GM12878 (cell line): ENCODE results near the gene VASH2. TPM values are rescaled to one million over a fixed set of nuclear protein-coding genes. Genes with fewer than 3 reads are reported as not detected.
A peak's percentile ranks its signal among the peaks of the same experiment; 100 is the strongest.

Source experiments
- ASH2L ChIP-seq: fragments of 300-600, 200-600 bp; sonication (generic); IDR thresholded peaks from 2 replicates; pipeline ENCODE4 v1.6.1; 2017; ENCODE audit warnings: low read depth, mild to moderate bottlenecking, borderline replicate concordance
- GABPA ChIP-seq: IDR thresholded peaks from 2 replicates; pipeline ENCODE4 v1.6.1; 2014; ENCODE audit warnings: antibody characterized with exemption, low read depth, mild to moderate bottlenecking, inconsistent platforms
- HDAC6 ChIP-seq: fragments of 200-600 bp; sonication (generic); IDR thresholded peaks from one replicate; pipeline ENCODE4 v1.8.0; 2017; ENCODE audit warnings: antibody characterized with exemption; ENCODE audit not compliant: unreplicated experiment
- IKZF2 ChIP-seq, 2 experiments: fragments of 450-650 bp; IDR thresholded peaks; 2 replicates each; pipeline ENCODE4 v1.6.1; 2017; ENCODE audit warnings: mild to moderate bottlenecking in 2 of 2, moderate library complexity in 2 of 2
- MEF2A ChIP-seq: IDR thresholded peaks from 2 replicates; pipeline ENCODE4 v1.6.1; 2011; ENCODE audit warnings: low read depth, mild to moderate bottlenecking, low read length, moderate library complexity; ENCODE audit not compliant: insufficient read depth
- MTA3 ChIP-seq: IDR thresholded peaks from 2 replicates; pipeline ENCODE4 v1.6.1; 2012; ENCODE audit warnings: low read length, inconsistent platforms, borderline replicate concordance
- NBN ChIP-seq: fragments of 450-650 bp; IDR thresholded peaks from 2 replicates; pipeline ENCODE4 v1.6.1; 2016
- NFIC ChIP-seq: IDR thresholded peaks from 2 replicates; pipeline ENCODE4 v1.6.1; 2012; ENCODE audit warnings: low read depth, mild to moderate bottlenecking, inconsistent platforms, low read length, moderate library complexity
- NFXL1 ChIP-seq: fragments of 450-650 bp; IDR thresholded peaks from 2 replicates; pipeline ENCODE4 v1.6.1; 2017; ENCODE audit warnings: antibody characterized with exemption, mild to moderate bottlenecking, borderline replicate concordance
- SMC3 ChIP-seq: IDR thresholded peaks from 2 replicates; pipeline ENCODE4 v1.6.1; 2011; ENCODE audit warnings: low read length, improper control_type of control experiment, borderline replicate concordance
- SREBF1 ChIP-seq: IDR thresholded peaks from 2 replicates; pipeline ENCODE4 v1.6.1; 2012; ENCODE audit warnings: mild to moderate bottlenecking, low read length
- ZNF274 ChIP-seq: IDR thresholded peaks from one replicate; pipeline ENCODE4 v1.8.0; 2011; ENCODE audit not compliant: insufficient read length, insufficient read depth
- polyA plus RNA-seq, 11 experiments: library from polyadenylated mRNA; depleted of rRNA in 4 of 11; unstranded in 6 of 11; stranded (reverse) in 5 of 11; fragments of >200 nt; fragmentation: Nextera tagmentation in 4 of 11; fragmentation: Illumina TruSeq in 1 of 11; extraction: Ambion mirVana in 4 of 11; extraction: Trizol in 1 of 11; gene quantifications; 1 replicate in 1 of 11; 2 replicates in 10 of 11; pipeline versions ENCODE4 v1.2.1 to v1.2.3, GENCODE V29; 2011 to 2016; ENCODE audit warnings: inconsistent platforms in 2 of 11, missing spikeins in 2 of 11, low read depth in 1 of 11
- total RNA-seq, 4 experiments: library from RNA; depleted of rRNA in 3 of 4; stranded (reverse); fragments of >200 nt in 3 of 4; fragmentation: Illumina TruSeq in 1 of 4; extraction: Trizol in 1 of 4; gene quantifications; 2 replicates each; pipeline versions ENCODE4 v1.2.1 to v1.2.3, GENCODE V29; 2013 to 2021
- TF ChIP-seq, protein P1 (sequence below): fragments of 450-650 bp; IDR thresholded peaks from 2 replicates; pipeline ENCODE4 v1.6.1; 2017; ENCODE audit warnings: mild to moderate bottlenecking, low read depth, inconsistent platforms; ENCODE audit not compliant: poor library complexity, severe bottlenecking
- TF ChIP-seq, protein P2 (sequence below): IDR thresholded peaks from 2 replicates; pipeline ENCODE4 v1.6.1; 2012; ENCODE audit warnings: low read depth, low read length, improper control_type of control experiment
- TF ChIP-seq, protein P3 (sequence below): fragments of 450-650 bp; IDR thresholded peaks from 2 replicates; pipeline ENCODE4 v1.6.1; 2016; ENCODE audit warnings: mild to moderate bottlenecking, moderate library complexity, borderline replicate concordance
- TF ChIP-seq, protein P4 (sequence below): fragments of 450-650 bp; conservative IDR thresholded peaks from 2 replicates; pipeline ENCODE4 v1.6.1; 2017; ENCODE audit warnings: mild to moderate bottlenecking, moderate library complexity

VASH2 gene
- total and polyA plus RNA-seq, 10 of the 15 experiments (the other 5 are each of a cell fraction or from before 2014, with no cell fraction given): 5.4 to 29.7 (median 21.7) TPM

DNA sequence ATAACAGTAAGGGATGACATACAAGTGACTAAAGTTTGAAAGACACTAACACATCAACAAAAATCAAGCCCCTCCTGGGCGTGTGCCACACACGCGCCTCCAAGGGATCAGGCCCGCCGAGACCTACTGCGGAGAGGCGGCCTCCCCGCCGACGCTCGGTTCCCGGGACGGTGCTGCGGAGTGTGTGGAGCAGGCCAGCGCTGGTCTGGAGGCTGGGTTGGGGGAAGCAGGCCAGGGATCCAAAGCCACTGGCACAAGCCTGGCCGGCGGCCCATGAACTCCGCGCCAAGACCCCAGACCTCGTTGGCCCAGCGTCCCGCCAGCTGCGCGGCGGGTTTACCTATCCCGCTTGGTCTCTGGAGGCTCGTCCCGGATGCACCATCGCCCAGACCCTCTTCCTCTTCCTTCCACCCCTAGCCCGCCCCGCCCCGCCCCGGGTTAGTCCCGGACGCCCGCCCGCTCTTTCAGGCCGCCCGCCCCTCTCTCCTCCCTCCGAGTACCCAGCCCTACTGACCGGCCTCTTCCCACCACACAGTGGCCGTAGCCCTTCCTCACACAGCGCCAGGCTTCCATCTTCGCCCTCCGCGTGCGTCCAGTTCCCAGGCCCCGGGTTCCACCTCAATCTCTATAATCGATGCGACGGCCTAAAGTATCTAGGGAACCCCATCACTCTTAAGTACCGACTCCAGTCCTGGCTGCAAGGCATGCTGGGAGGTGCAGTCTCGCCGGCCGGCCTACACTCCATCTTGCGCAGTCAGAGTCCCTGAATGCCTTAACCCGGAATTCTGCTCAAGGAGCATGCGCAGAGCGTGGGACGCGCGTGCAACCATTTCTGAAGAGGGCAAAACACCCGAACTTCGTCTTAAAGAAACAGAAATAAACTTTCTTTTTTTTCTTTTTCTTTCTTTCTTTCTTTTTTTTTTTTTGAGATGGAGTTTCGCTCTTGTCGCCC, 65.0 kb downstream of the VASH2 start, which contains the start of gene ANGEL2 (continued):
- TF ChIP-seq, protein P1, sequence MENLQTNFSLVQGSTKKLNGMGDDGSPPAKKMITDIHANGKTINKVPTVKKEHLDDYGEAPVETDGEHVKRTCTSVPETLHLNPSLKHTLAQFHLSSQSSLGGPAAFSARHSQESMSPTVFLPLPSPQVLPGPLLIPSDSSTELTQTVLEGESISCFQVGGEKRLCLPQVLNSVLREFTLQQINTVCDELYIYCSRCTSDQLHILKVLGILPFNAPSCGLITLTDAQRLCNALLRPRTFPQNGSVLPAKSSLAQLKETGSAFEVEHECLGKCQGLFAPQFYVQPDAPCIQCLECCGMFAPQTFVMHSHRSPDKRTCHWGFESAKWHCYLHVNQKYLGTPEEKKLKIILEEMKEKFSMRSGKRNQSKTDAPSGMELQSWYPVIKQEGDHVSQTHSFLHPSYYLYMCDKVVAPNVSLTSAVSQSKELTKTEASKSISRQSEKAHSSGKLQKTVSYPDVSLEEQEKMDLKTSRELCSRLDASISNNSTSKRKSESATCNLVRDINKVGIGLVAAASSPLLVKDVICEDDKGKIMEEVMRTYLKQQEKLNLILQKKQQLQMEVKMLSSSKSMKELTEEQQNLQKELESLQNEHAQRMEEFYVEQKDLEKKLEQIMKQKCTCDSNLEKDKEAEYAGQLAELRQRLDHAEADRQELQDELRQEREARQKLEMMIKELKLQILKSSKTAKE: no peak
- no peak for TF ChIP-seq MEF2A
- no peak for TF ChIP-seq HDAC6
- TF ChIP-seq SREBF1: no peak
- TF ChIP-seq, protein P2, sequence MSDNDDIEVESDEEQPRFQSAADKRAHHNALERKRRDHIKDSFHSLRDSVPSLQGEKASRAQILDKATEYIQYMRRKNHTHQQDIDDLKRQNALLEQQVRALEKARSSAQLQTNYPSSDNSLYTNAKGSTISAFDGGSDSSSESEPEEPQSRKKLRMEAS: peak; percentile 22
- TF ChIP-seq IKZF2 (IDR thresholded peaks at IDR 0.05): peak in 1 of 2 experiments; percentile 50; a peak in 3 of 4 replicates
- no peak for TF ChIP-seq NFIC
- TF ChIP-seq ZNF274: no peak
- TF ChIP-seq SMC3: no peak; the same call in 1 of the 2 replicates
- no peak for TF ChIP-seq NFXL1
- TF ChIP-seq, protein P3, sequence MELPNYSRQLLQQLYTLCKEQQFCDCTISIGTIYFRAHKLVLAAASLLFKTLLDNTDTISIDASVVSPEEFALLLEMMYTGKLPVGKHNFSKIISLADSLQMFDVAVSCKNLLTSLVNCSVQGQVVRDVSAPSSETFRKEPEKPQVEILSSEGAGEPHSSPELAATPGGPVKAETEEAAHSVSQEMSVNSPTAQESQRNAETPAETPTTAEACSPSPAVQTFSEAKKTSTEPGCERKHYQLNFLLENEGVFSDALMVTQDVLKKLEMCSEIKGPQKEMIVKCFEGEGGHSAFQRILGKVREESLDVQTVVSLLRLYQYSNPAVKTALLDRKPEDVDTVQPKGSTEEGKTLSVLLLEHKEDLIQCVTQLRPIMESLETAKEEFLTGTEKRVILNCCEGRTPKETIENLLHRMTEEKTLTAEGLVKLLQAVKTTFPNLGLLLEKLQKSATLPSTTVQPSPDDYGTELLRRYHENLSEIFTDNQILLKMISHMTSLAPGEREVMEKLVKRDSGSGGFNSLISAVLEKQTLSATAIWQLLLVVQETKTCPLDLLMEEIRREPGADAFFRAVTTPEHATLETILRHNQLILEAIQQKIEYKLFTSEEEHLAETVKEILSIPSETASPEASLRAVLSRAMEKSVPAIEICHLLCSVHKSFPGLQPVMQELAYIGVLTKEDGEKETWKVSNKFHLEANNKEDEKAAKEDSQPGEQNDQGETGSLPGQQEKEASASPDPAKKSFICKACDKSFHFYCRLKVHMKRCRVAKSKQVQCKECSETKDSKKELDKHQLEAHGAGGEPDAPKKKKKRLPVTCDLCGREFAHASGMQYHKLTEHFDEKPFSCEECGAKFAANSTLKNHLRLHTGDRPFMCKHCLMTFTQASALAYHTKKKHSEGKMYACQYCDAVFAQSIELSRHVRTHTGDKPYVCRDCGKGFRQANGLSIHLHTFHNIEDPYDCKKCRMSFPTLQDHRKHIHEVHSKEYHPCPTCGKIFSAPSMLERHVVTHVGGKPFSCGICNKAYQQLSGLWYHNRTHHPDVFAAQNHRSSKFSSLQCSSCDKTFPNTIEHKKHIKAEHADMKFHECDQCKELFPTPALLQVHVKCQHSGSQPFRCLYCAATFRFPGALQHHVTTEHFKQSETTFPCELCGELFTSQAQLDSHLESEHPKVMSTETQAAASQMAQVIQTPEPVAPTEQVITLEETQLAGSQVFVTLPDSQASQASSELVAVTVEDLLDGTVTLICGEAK: peak; percentile 73; the same call in 1 of the 2 replicates
- TF ChIP-seq ASH2L: no peak
- TF ChIP-seq, protein P4, sequence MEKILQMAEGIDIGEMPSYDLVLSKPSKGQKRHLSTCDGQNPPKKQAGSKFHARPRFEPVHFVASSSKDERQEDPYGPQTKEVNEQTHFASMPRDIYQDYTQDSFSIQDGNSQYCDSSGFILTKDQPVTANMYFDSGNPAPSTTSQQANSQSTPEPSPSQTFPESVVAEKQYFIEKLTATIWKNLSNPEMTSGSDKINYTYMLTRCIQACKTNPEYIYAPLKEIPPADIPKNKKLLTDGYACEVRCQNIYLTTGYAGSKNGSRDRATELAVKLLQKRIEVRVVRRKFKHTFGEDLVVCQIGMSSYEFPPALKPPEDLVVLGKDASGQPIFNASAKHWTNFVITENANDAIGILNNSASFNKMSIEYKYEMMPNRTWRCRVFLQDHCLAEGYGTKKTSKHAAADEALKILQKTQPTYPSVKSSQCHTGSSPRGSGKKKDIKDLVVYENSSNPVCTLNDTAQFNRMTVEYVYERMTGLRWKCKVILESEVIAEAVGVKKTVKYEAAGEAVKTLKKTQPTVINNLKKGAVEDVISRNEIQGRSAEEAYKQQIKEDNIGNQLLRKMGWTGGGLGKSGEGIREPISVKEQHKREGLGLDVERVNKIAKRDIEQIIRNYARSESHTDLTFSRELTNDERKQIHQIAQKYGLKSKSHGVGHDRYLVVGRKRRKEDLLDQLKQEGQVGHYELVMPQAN: peak; percentile 73
- peak; percentile 33 for TF ChIP-seq GABPA
- TF ChIP-seq NBN: peak; percentile 89
- no peak for TF ChIP-seq MTA3
